GM19025 (cell line): ENCODE data around the gene CDH8.
"Not testable (repeated sequence)": the region's sequence is repeated elsewhere in the genome, so short reads cannot be mapped to it uniquely, and the experiment has no call there.

Source experiments
- ATAC-seq: cut with Tn5 transposase; IDR thresholded peaks from one replicate; pipeline ENCODE4 v1.9.1; 2021; ENCODE audit warnings: mild to moderate bottlenecking, low read depth, moderate library complexity; ENCODE audit not compliant: unreplicated experiment

Gene CDH8

GRCh38 chr16:61872778-61873119 is 163.5 kb downstream of the CDH8 start:
- ATAC-seq, result no peak

- no peak for ATAC-seq
Observed at GRCh38 chr16:61871837-61872777, 164.1 kb downstream of the CDH8 start.

- no peak for ATAC-seq
Observed at GRCh38 chr16:61862221-61863155, 173.8 kb downstream of the CDH8 start.

GRCh38 chr16:61858988-61859387 is 177.2 kb downstream of the CDH8 start:
- no peak for ATAC-seq

- no peak for ATAC-seq
Observed at GRCh38 chr16:61842666-61843065, 193.6 kb downstream of the CDH8 start.

- ATAC-seq, result no peak
Observed at GRCh38 chr16:61836804-61837393, 199.3 kb downstream of the CDH8 start.

GRCh38 chr16:61834082-61834481 is 202.2 kb downstream of the CDH8 start:
- ATAC-seq, result no peak

- no peak for ATAC-seq
Observed at GRCh38 chr16:61831351-61831917, 204.8 kb downstream of the CDH8 start.

GRCh38 chr16:61829631-61830030 is 206.6 kb downstream of the CDH8 start:
- no peak for ATAC-seq

GRCh38 chr16:61823326-61823725 is 212.9 kb downstream of the CDH8 start:
- no peak for ATAC-seq

GRCh38 chr16:61820820-61821219 is 215.4 kb downstream of the CDH8 start:
- no peak for ATAC-seq

GRCh38 chr16:61820398-61820797 is 215.8 kb downstream of the CDH8 start:
- no peak for ATAC-seq

GRCh38 chr16:61818850-61819249 is 217.4 kb downstream of the CDH8 start:
- no peak for ATAC-seq

GRCh38 chr16:61817583-61818278 is 218.5 kb downstream of the CDH8 start:
- ATAC-seq, result no peak

- no peak for ATAC-seq
Observed at GRCh38 chr16:61814726-61815347, 221.4 kb downstream of the CDH8 start.

GRCh38 chr16:61813339-61813738 is 222.9 kb downstream of the CDH8 start:
- no peak for ATAC-seq

- no peak for ATAC-seq
Observed at GRCh38 chr16:61812251-61812650, 224.0 kb downstream of the CDH8 start.

- ATAC-seq, result no peak
Observed at GRCh38 chr16:61807551-61807950, 228.7 kb downstream of the CDH8 start.

GRCh38 chr16:61801217-61801616 is 235.0 kb downstream of the CDH8 start:
- not testable (repeated sequence) for ATAC-seq

GRCh38 chr16:61798741-61799140 is 237.5 kb downstream of the CDH8 start:
- ATAC-seq, result no peak
